Left lobe of liver (tissue), 2 donors: Measurements from ENCODE around the gene TOX2. TPM values are rescaled to one million over a fixed set of nuclear protein-coding genes. Genes with fewer than 3 reads are reported as not detected.
A peak's percentile ranks its signal among the peaks of the same experiment; 100 is the strongest.

Source experiments
- ATAC-seq: fragments of 200-7000 bp; cut with Tn5 transposase; one replicate; pipeline ENCODE4 v1.9.1; 2020; ENCODE audit warnings: mild to moderate bottlenecking, moderate library complexity
- DNase-seq: peaks from one replicate; pipeline ENCODE4 v3.0.0-alpha.2; 2020; ENCODE audit warnings: low spot score
- total RNA-seq: library from RNA; stranded (reverse); gene quantifications from one replicate; pipeline ENCODE4 v1.2.1, GENCODE V29; 2021
- donor health status: DM: no; HTN: no; CAD: no; lungs with moderate emphysema.
- donor health status: DM: no; HTN: yes; CAD: no.

The TOX2 gene
- total RNA-seq, 1 donor from 2014 or later: 3.5 TPM

GRCh38 chr20:43915211-43916072, 790 bp downstream of the TOX2 start:
- no peak for DNase-seq
- peak; percentile 48 for ATAC-seq

GRCh38 chr20:43916073-43916880, 1.6 kb downstream of the TOX2 start:
- peak; percentile 17 for ATAC-seq
- DNase-seq: no peak

- ATAC-seq (no peak), DNase-seq (no peak)
Observed at GRCh38 chr20:43916881-43917371, 2.3 kb downstream of the TOX2 start.

- no peak for ATAC-seq
Observed at GRCh38 chr20:43917380-43917779, 2.7 kb downstream of the TOX2 start.

GRCh38 chr20:43919686-43920403, 5.2 kb downstream of the TOX2 start:
- DNase-seq: no peak
- no peak for ATAC-seq

More at GRCh38 chr20:43917380-43917779, 2.7 kb downstream of the TOX2 start:
- DNase-seq: no peak

DNA sequence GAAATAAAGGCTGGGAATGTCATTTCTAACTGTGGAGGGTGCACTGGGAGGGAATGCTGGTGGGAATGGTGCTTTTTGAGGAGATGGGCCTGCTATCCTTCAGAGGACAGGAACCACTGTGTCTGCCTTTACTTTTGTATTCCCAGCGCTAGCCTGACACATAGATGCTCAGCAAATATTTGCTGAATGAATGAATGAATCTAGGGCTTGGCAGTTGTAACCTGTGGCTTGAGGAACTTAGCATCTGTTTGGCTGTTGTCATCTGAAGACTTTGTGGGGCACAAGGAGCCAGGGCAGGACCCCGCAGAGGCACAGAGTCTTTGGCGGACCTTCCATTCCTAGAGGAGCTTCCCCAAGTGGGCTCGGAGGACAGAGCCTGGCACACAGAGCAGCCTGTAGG, 6.1 kb downstream of the TOX2 start:
- DNase-seq (no peak), ATAC-seq (no peak)

DNA sequence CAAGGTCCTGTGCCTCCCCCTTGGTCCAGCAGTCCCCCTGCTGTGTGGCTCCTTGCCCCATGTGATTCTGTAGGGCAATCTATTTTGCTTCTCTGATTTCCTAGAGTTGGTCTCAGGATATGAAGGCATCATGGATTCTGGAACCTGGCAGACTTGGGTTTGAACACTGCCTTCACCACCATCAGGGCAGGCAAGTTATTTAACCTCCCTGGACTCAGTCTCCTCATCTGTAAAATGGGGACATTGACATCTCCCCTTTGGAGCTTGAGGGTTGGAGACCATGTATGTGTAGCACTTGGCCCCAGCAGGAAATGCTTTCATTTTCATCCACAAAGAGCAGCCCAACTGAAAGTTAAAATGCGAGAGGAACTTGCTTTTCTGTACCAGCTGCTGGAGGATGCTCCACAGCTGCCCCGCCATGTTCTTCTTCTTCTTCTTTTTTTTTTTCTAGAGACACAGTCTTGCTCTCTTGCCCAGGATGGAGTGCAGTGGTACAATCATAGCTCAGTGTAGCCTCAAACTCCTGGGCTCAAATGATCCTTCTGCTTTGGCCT, 6.7 kb downstream of the TOX2 start:
- DNase-seq (no peak), ATAC-seq (no peak)

GRCh38 chr20:43922614-43923013, 8.0 kb downstream of the TOX2 start:
- DNase-seq (no peak), ATAC-seq (no peak)

- ATAC-seq (no peak), DNase-seq (no peak)
Observed at GRCh38 chr20:43923322-43923721, 8.7 kb downstream of the TOX2 start.

- DNase-seq (no peak), ATAC-seq (no peak)
Observed at GRCh38 chr20:43923917-43924316, 9.3 kb downstream of the TOX2 start.

GRCh38 chr20:43925215-43925614, 10.6 kb downstream of the TOX2 start:
- no peak for ATAC-seq
- DNase-seq: no peak

- ATAC-seq: peak; percentile 49
- DNase-seq: no peak
Observed at GRCh38 chr20:43925801-43926200, 11.1 kb downstream of the TOX2 start.

GRCh38 chr20:43926287-43927050, 11.8 kb downstream of the TOX2 start:
- DNase-seq: no peak
- ATAC-seq: no peak

DNA sequence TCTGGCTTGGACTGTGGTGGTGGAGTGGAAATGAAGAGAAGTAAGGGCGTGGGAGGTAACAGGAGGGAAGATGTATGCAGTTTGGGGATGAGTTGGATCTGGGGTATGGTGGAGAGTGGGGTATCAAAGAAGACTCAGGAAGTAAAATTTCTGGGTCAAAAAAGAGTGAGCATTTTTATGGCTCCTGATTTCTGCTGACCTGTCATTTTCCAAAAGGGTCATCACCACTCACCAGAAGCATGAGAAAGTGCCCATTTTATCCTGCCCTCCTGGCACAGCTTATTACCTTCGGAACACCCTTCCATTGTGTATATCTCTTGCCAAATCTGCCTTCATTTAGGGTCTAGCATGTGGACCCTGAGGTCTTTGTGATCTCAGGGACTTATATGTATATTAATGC, 17.3 kb downstream of the TOX2 start:
- DNase-seq (no peak), ATAC-seq (no peak)

DNA sequence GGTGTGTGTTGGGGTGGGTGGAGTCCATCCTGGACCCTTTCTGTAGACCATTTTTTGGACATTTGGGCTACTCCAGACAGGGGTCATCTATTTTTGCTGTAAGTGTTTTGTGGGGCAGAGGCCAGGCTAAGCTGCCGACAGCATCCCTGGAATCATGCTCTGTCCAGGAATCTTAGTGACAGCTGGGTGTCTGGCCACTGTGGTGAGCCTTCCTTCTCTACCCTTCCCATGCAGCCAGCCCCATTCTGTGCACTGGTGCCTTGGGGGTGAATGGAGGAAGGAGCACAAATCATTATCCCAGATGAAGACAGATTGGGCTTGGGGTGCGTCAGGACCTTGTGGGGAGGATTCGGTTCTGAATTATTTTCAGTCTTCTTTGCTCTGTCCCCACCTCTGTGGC, 20.2 kb downstream of the TOX2 start:
- DNase-seq (no peak), ATAC-seq (no peak)

- DNase-seq (no peak), ATAC-seq (no peak)
Observed at GRCh38 chr20:43936104-43936770, 21.6 kb downstream of the TOX2 start.

DNA sequence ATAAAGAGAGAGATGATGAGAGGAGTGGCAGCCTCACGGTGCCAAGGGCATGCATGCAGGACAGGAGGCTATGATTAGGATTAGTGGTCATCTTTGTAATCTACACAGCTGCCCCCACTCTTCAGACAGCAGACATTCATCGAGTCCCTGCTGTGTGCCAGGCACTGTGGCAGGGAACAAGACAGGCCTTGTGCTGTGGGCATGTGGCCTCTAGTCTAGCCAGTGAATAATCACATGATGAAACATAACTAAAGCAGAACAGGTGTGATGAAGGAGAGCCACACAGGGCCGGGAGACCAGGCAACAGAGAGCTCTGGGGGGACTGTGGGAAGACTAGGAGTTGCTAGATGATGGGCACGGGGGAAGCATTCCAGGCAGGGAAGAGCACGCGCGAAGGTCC, 22.2 kb downstream of the TOX2 start:
- DNase-seq: no peak
- ATAC-seq: no peak

GRCh38 chr20:43937591-43937990, 22.9 kb downstream of the TOX2 start:
- no peak for ATAC-seq
- no peak for DNase-seq

- DNase-seq (no peak), ATAC-seq (no peak)
Observed at GRCh38 chr20:43938017-43938655, 23.5 kb downstream of the TOX2 start.
